GM21367 (cell line): ENCODE data around the gene SHANK2.

Experiments
- ATAC-seq: cut with Tn5 transposase; IDR thresholded peaks from one replicate; pipeline ENCODE4 v1.9.1; 2021; ENCODE audit not compliant: unreplicated experiment

Gene SHANK2

DNA sequence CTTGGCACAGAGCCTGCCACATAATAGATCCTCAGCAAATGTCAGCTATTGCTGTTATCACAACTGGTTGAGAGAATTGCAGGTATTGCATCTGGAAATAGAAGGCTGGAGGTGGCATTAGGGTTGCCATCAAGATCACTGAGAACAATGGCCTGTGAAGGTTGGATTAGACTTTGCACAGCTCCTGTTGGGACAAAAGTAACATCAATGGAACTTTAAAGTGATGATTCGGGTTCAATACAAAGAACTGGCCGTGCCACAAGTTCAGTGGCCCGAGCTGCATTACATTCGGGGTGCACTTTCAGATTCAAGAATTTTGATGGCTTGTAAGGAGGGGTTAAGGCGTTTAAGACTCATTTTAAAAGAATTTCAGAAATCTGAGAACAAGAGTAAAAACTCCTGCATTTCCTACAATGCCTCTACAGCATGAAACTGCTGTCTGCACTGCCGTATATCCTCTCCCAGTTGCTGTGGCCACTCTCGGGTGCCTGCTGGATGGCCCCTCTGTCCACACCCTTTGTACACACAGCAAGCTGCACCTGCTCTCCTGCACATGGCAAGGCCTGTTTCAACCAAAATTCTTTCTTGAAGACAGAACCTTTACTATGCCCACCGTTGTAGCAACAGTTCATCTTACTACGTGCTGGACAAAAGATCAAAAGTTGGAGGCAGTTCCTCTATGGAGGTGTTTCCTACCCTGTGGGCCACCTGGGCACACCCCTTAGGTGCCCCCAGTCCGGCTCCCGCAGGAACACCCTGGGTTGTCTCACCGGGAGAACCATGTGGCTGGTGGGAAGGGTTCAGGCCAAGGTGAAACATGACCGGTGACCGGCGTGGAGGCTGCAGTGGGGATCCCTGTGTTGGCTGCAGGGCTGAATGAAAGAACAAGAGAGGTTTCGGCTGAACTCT, 17.5 kb upstream of the SHANK2 start:
- ATAC-seq: no peak

GRCh38 chr11:71268706-71269321, 16.4 kb upstream of the SHANK2 start:
- no peak for ATAC-seq

GRCh38 chr11:71267807-71268421, 15.5 kb upstream of the SHANK2 start:
- no peak for ATAC-seq

DNA sequence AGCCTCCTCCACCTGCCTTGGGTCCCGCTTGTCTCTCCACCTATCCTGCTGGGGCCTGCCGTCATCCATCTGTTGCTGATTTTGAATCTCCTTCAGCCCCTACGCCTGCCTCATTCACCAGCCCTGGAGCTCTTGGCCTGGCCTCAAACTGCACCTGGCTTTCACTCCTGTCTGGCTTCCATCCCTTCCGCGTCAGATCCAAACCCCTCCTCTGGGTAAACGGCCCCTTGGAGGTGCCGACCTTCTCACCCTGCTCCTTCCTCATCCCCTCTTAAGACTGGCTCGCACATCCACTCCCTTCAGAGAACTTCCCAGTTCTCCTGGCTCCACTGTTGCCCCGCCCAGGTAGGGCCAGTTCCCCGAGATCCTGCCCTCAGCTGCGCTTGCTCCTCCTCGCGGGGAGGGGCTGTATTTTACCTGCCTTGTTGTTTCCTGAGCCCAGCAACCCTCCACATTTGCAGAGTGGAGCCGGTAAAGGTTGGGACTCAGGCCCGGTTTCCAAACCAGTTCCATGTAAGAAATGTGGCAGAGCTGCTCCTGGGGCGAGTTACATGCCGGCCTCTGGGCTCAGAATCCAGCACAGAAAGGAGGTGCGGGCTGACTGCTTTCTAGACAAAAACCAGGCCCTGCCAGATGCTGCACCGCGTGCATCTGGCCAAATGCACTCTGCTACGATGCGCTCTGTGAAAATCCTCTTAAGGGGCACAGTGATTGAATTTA, 13.9 kb upstream of the SHANK2 start:
- no peak for ATAC-seq

DNA sequence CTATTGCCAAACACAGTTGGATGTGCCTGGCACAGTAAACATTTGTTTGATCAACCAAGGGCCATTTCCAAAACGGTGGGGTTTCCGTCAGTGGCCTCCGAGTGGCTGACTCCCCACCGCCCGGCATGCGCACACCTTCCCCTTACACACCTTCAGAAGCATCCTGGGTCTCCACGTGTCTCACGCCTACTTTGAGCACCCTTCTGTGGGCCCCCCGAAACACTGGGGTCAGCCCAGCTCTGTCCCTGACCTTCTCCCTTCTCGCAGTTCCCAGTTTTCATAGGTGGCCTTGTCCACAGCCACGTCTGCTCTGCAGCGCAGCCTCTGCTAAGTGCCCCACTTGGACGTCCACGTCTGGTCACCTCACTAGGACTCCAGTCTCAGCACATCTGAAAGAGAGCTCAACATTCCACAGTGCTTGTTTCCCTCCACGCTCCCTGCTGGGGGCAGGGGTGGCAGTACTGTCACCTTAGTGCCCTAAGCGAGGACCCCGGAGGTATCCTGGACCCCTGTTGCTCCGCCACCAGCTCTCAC, 13.2 kb upstream of the SHANK2 start:
- ATAC-seq: no peak

DNA sequence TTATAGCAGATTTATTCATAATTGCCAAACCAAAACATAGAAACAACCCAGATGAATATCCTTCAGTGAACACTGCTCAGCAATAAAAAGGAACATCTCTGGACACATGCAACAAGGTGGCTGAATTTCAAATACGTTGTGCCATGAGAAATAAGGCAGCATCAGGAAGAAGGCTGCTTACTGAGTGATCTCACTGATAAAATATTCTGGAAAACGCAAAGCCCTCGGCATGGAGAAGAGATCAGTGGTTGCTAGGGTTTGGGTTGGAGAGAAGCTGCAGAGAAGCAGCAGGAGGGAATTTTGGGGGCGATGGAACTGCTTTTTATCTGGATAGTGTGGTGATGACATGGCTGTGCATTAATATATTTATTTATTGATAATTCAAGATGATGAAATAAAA, 11.0 kb upstream of the SHANK2 start:
- no peak for ATAC-seq

DNA sequence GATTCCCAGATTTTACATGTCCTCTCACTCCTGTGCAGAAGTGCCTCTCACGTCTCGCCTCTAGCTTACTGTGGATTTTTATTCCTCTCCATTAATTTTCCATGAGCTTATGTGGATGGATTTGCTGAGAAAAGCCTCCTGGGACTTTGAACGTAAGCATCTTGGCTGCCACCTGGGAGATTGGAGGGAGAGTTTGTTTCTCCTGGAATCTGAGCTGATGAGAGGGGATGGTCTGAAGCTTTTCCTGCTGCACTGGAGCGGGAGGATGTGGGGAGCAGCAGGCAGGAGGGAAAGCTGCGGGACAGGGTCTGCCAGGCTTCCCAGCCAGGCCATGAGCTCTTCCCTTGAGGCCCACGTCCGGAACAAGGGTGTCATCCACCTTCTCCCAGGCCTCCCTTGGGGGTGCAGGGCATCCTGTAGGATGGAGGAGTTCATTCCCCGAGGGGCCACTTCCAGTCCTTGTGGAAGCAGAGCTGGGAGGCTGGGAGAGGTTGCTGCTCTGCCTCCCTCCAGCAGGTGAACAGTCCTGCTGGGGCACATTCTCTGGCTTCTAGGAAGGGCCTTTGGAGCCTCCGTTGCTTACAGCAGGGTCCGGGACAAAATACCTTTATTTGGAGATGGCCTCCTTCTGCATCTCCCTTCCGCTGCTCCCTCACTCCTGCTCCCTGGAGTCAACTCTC, 3.6 kb upstream of the SHANK2 start:
- ATAC-seq: no peak

GRCh38 chr11:71255323-71255722, 2.9 kb upstream of the SHANK2 start:
- no peak for ATAC-seq

- ATAC-seq: no peak
These were observed 1.4 kb upstream of the SHANK2 start for GRCh38 chr11:71253794-71254193.

- ATAC-seq: no peak
These were observed 673 bp upstream of the SHANK2 start for GRCh38 chr11:71252770-71253730.

GRCh38 chr11:71251761-71252268, 562 bp downstream of the SHANK2 start:
- no peak for ATAC-seq

- no peak for ATAC-seq
These were observed 1.1 kb downstream of the SHANK2 start for GRCh38 chr11:71251151-71251721.

GRCh38 chr11:71250523-71251150, 1.7 kb downstream of the SHANK2 start:
- ATAC-seq: no peak

- ATAC-seq: no peak
These were observed 3.1 kb downstream of the SHANK2 start for GRCh38 chr11:71249301-71249700.

DNA sequence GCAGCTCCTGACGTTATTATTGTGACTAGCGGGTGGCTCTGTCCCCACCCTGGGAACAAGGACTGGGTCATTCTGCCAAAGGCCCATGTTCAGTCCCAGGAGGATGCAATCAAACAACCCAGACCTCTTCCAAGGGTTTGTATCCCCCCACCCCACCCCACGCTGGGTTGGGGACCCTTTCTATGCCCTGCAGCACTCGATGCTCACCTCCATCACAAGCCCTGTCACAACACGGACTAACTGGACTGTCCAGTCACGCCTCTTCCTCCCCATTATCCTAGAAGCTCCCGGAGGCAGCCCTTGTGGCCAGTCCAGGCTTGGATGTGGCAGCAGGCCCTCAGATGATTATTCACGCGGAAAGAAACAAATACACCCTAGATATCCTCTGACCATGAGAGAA, 3.7 kb downstream of the SHANK2 start:
- ATAC-seq: no peak

- no peak for ATAC-seq
These were observed 4.2 kb downstream of the SHANK2 start for GRCh38 chr11:71248251-71248570.

GRCh38 chr11:71247551-71248250, 4.7 kb downstream of the SHANK2 start:
- ATAC-seq: no peak

DNA sequence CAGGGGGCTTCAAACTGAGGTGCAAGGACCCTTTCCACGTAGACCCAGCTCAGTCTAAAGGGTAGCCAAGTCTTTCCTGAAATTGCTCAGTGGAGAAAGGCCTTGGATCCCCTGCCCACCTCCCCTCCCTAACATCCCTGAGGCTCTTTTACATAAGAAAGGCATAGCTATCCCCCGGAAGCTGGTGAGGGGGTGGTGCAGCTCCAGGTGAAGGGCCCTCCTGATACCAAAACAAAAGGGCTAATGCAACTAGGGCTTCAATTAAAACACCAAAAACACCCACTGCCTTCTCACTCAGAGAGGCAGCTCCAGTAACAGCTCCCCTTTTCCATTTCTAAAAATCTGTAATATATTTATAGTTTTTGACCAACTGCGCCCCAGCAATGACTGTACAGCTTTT, 5.8 kb downstream of the SHANK2 start:
- ATAC-seq: no peak
